Activated CD4-positive, CD25-positive, alpha-beta regulatory T cell (primary cell): ENCODE measurements around the gene CNIH3.

Experiments
- DNase-seq, 4 experiments: peaks; one replicate each; lab custom pipeline; 2025; lab: John Stamatoyannopoulos, UW

The CNIH3 gene

GRCh38 chr1:224744521-224744920 is 128.4 kb downstream of the CNIH3 start:
- DNase-seq, result no peak

DNA sequence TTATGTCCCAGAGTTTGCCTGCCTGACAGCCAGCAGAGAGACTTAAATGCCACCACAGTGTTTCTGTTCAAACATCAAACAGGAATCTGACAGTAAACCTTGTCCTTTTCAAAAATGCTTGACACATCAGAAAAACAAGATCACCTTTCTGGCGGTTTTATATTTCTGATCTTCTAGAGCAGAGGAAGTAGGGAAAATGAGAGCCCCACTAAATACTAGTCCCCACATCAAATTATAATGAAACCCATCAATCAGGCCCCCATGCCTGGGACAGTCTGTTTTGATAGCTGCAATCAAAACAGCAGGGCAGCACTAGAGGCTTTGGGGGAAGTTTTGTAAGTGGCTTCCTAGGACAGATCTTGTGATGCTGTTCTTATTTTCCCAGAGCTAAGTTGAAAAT is 129.3 kb downstream of the CNIH3 start:
- no peak for DNase-seq

DNA sequence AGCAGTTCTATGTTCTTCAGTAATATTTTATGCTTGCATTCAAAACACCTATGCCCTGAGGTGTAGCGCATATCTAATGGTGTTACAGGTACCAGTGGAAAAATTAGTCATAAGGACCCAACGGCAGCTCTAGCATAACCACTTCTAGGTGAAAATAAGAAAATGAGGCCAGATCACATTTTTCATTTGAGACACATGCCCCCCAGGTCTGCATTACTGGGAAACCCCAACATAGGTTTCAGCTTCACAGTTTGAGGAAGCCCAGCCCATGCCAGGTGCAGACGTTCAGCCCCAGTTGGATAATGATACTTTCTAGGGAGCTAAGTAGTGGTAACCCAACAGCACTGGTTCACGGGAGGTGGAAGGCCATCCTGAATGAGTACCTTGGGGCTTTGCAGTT is 129.8 kb downstream of the CNIH3 start:
- no peak for DNase-seq

GRCh38 chr1:224747578-224747977 is 131.5 kb downstream of the CNIH3 start:
- DNase-seq, result no peak

DNA sequence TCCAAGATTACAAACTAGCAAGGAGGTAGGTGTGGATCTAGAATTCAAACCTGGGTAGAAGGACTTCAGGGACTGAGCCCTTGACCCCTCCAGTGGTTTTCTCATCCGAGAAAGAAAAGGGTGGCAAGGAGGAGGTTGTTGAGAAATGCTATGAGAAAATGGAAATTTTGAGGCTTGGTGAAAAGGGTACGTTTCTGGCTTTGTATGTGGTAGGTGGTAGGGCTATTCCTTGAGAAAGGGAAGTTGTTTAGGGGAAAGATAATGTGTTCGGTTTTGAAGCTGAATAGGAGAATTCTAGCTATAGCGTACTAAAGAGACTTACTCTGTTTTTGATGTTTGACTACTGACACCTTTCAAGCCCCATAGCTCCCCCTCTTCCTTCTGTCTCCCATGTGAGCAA is 133.8 kb downstream of the CNIH3 start:
- DNase-seq, result no peak

DNA sequence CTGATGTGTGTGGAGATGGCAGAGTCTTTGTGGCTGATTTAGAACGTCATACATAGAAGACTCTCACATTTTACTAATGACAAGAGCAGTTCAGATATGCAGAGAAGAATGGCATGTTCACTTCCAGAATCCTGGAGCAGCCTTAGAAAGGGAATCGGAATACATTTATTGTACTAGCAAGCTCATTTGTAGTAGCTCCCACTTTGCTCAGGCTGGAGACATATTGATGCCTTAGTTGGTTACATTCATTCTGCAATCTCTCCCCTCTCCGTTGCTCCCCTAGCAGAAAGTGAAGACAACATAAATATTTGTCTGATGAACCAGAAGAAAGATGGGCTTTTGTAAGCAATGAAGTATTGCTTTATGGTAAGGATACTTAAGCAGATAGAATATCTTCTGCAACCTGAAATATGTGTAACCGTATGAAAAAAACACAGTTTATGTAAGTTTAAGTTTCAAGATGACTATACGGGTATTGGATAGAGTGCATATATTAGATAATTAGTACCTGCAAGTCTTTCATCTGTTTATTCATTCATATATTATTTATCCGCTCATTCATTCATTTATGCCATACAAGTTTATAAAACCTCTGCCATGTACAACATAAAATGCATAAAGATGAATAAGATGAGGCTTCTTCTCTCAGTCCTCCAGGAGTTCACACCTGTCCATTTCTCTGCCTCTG is 135.7 kb downstream of the CNIH3 start:
- no peak for DNase-seq

- no peak for DNase-seq
Observed at GRCh38 chr1:224753491-224753890, 137.4 kb downstream of the CNIH3 start.

GRCh38 chr1:224755586-224755985 is 139.5 kb downstream of the CNIH3 start:
- DNase-seq, result no peak

DNA sequence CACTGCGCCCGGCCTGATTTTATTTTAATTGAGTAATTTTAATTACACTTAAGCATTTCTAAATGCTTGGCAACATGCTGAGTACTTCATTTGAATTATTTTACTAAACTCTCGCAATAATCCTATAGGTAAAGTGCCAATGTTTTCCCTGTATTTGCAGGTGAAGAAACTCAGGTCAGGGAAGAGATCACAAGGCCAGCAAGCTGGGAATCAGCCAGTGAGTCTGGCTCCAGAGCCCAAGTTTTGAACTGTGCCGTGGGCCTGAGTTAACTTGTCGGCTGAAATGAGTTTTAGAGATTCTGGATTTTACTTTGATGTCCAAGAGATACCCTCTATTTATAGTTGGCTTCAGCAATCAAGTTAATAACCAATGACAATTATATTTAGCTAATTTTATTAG is 141.4 kb downstream of the CNIH3 start:
- DNase-seq, result no peak

DNA sequence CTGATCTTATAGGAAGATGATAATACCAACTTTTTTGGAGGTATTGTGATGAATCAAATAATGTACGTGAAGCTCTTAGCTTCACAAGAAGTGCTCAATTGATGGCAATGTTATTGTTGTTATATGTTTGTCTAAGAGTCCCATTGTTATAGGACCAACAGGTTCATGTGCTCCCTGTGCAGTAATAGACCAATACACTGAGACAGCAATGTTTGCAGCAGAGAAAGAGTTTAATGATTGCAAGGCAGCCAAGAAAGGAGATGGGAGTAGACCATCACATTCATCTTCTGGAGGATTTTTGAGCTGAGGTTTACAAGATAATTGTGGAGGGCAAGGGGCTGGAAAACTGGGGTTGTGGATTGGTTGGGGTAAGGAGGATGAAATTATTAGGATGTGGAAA is 143.0 kb downstream of the CNIH3 start:
- DNase-seq, result no peak

DNA sequence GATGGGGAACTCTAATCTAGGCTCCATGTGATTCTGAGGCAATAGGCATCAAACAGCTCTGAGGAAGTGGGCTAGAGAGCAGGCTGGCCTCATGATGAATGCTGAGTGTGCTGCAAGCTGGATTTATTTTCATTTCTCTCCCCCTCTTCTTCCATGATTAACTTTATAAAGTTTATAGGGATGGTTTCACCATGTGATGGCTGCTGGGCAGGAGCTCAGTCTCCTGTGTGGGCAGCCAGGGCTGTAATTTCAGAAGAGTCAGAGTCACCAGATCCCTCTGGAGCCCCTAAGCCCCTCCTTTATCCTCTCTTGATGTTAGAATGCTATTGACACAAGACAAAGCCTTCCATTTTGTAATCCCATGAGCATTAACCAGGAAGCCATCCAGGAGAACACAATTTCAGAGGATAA is 143.6 kb downstream of the CNIH3 start:
- no peak for DNase-seq

GRCh38 chr1:224760163-224760562 is 144.0 kb downstream of the CNIH3 start:
- no peak for DNase-seq

DNA sequence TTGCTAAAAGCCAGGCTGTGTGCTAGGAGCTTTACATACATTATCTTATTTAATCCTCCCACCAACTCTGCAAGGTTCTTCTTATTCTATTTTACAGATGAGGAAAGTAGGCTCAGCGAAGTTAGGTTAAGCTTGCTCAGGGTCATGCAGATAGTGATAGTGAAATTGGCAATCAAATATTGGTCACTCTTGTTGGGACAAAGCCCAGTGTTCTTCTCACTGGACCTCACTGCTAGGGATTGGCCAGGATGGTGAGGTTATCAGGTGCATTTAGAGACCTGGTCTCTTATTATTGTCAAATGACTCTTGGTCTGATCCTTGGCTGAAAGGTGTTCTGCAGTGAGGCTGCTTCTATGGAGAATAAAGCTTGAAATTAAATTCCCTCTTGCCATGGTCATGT is 145.1 kb downstream of the CNIH3 start:
- DNase-seq, result no peak

DNA sequence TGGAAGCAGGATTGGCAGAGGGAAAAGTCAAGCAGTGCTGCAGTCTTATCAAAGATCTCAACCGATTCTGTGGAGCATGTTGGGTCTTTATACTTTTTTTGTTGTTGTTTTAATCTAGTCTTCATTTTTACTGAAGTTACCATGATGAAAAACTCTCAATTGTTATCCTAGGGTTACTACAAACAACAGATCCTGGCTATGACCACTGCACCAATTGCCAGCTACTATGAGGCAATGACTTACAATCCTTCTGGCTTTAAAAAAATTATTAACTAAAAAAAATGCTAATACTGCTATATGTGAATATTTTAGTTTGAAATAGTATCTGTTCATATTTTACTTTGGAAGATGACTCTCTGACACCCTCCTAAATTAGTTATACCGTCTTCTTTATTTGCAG is 145.9 kb downstream of the CNIH3 start:
- DNase-seq, result no peak

DNA sequence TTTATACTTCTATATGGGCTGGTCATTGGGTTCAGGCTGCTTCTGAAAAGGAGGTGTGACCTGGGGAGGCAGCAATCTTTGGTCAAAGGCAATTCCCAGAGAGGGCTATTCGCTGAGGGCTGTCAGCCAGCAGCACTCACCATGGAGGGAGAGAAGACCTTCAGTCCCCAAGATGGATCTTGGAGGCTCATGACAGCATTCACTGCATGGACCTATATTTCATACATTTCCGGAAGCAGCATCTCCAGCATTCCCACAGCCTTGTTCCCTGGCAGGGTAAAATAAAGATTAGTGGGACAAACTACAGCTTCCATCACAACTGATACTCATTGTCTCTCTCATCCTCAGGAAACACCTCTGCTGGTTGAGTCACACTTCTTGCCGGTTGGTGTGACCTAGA is 146.6 kb downstream of the CNIH3 start:
- no peak for DNase-seq

GRCh38 chr1:224763126-224763775 is 147.1 kb downstream of the CNIH3 start:
- DNase-seq, result no peak

DNA sequence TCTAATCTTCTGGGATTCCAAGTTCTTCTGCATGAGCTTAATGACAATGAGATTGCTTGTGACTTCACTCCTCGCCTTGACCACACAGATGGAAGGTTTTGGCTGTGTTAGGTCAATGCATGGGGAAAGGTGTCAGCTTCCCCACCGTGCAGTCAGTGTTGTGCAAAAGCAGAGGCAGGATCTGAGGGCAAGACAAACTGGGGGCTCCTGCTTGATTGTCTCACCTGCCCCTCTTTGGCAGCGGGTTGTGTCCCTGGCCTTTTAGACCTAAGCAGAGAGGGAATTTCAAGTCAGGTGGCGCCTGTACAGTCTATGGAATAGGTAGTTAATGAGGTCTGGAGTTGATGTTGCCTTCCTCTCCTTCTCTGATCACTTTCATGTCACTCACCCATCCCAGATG is 150.1 kb downstream of the CNIH3 start:
- no peak for DNase-seq

DNA sequence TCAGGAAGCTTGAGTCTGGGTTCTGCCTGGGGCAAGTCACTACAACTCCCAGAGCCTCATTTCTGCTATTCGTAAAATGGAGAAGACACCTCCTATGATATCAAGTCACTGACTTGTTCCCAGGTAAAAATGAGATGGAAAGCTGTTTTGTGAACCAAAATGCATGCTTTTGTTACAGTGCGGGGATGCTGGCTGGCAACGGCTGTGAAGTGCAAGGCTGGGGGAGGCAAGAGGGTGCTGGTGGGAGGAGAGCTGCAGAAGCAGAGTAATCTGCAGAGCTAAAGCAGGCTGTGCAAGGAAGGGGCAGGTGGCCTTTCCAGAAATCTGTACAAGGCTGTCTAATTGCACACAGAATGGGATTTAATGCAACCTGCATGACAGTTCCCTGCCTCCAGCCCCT is 150.9 kb downstream of the CNIH3 start:
- no peak for DNase-seq

- no peak for DNase-seq
Observed at GRCh38 chr1:224767676-224768075, 151.6 kb downstream of the CNIH3 start.

DNA sequence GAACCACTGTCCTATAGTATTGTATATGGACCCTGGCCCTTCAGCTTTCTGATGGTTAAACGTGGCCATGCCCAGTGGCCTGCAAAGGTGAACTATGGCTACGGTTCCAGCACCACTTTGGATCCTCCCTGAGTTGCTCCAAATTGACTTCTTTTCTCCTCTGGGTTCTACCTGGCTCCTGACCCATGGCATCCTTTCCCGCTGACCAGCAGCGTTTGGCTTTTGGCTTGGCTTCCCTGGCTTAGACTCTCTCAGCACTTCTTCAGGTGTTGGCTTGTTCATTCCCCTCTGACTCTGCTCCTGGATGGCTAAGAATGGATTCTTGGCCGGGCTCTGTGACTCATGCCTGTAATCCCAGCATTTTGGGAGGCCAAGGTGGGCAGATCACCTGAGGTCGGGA is 152.9 kb downstream of the CNIH3 start:
- DNase-seq, result no peak

GRCh38 chr1:224769452-224770335 is 153.6 kb downstream of the CNIH3 start:
- DNase-seq, result no peak

- DNase-seq, result no peak
Observed at GRCh38 chr1:224770336-224770693, 154.2 kb downstream of the CNIH3 start.

DNA sequence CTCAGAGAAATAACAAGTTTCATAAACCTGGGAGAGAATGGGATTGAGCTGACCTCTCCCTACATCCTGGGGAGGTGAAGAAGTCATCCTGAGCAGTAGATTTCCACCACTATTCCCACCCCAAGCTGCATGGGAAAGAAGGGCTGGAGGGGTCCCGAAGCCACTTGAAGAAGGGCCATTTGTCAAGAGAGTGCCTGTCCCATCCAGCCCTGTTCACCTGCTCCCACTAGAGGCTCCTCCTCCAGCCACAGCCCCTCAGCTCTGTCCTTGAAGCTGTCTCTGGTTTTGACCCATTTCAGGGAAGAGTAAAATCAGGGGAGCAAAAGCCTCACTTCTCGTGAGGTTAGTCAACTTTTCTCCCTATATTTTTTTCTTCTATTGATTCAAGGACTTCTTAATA is 157.5 kb downstream of the CNIH3 start:
- no peak for DNase-seq
